GM18858 (cell line): ENCODE data around the gene DDX46.
A peak's percentile ranks its signal among the peaks of the same experiment; 100 is the strongest.
"Not testable (repeated sequence)": the region's sequence is repeated elsewhere in the genome, so short reads cannot be mapped to it uniquely, and the experiment has no call there.

ENCODE experiments used
- ATAC-seq: cut with Tn5 transposase; IDR thresholded peaks from one replicate; pipeline ENCODE4 v1.9.1; 2021; ENCODE audit not compliant: unreplicated experiment

The DDX46 gene

DNA sequence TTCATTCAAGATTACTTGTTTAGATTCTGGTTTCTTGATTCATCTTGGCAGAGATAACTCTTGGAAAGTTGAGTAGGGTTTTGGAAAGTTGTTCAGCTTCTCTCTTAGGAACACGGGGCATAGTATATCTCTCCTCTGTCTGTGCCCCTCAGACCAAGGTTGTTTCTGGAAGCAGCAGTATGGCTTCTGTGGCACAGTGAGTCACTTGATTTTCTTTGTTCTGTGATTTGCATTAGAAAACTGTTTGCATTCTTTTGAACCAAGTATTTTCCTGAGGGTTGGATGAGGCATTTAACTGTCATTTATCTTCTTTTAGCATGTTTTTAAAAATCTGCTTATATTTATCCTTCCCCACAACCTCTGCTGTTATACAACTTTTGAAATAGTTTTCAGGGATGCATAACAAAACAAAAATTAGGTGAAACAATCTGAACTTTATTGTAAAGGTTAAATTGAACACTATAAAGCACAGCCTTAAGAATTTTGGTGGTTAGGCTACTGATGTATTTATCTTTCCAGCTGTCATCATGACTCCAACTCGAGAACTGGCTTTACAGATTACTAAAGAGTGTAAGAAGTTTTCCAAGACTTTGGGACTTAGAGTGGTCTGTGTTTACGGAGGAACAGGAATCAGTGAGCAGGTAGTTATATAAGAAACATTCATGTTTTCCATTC, 26.5 kb downstream of the DDX46 start:
- ATAC-seq, result no peak

DNA sequence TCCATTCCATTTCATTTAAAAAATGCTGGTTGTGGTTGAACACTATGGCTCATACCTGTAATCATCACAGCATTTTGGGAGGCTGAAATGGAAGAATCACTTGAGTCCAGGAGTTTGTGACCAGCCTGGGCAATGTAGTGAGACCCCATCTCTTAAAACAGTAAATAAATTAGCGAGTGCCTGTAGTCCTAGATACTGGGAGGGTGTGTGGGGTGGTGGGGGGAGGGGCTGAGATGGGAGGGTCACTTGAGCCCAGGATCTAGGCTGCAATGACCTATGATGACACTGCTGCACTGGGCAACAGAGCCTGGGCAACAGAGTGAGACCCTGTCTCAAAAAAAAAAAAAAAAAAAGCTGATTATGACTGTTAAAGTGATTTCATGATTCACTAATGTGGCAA, 29.1 kb downstream of the DDX46 start:
- no peak for ATAC-seq

DNA sequence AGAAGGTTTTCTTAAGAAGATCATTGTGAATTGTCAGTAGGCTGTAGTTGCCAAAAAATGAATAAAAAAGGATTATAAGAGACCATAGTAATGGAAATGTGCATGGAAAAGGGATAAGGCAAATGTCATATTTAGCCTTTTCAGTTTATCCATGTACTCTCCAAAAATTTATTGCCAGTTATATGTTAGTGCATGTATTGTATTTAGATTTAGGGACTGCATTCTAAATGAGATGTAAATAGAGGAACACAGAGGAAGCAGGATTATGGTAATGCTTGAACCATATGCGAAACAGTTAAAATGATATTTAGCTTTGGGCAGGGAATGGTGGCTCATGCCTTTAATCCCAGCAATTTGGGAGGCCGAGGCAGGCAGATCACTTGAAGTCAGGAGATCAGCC, 33.0 kb downstream of the DDX46 start:
- no peak for ATAC-seq

- no peak for ATAC-seq
Measured at GRCh38 chr5:134792286-134792685, 33.7 kb downstream of the DDX46 start.

DNA sequence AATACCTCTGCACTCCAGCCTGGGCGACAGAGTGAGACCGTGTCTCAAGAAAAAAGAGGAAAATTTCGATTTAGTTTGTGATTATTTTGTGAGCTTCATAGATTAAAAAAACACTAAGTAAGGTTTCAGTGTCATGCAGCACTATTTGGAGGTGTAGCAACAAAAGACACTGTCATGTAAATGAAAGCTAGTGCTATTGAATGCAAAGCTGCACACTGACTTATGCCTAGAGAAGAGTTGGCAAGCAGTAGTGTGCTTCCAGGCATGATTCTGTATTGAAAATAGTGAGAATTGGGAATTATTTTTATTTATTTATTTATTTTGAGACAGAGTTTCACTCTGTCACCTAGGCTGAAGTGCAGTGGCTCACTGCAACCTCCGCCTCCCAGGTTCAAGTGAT, 34.5 kb downstream of the DDX46 start:
- no peak for ATAC-seq

DNA sequence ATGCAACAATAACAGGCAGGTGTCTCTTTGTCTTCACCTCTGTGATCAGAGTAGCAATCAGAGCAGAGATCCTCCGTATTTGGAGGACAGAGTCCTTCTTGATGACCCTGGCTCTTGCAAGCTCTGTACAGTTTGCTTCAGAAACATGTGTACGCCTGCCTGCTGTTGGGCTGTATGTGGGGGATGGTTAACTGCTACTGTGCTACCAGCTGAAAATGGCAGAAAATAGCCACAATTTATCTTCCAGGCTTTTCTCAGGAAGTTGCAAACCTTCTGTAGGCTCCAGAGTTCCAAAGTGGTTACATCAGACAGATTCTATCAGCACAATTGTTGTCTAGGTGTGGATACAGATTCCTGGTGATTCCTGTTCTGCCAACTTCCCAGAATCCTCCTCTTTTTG, 35.5 kb downstream of the DDX46 start:
- ATAC-seq, result no peak

DNA sequence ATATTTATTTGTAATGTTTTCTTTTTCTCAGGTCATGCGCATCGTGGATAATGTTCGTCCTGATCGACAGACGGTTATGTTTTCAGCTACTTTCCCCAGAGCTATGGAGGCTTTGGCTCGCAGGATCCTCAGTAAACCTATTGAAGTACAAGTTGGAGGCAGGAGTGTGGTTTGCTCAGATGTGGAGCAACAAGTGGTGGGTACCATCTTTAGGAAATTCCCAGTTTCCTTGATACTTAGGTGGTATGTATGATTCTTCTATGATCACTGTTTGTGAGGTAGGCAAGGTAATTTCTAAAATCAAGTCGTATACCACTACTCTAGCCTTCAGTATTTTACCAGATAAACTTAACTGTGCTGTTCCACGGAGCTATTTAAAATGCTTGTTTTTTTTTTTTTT, 36.2 kb downstream of the DDX46 start:
- no peak for ATAC-seq

DNA sequence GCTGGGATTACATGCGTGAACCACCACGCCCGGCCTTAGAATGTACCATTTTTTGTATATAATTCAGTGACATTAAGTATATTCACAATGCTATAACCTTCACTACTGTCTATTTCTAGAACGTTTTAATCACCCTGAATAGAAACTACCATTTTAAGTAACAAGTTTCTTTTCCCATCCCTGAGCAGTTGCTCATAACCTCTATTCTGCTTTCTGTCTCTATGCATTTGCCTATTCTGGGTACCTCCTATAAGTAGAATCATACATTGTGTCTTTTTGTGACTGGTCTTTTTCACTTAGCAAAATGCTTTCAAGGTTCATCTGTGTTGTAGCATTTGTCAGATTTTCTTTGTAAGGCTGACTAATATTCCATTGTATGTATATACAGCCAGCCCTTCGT, 39.9 kb downstream of the DDX46 start:
- no peak for ATAC-seq

DNA sequence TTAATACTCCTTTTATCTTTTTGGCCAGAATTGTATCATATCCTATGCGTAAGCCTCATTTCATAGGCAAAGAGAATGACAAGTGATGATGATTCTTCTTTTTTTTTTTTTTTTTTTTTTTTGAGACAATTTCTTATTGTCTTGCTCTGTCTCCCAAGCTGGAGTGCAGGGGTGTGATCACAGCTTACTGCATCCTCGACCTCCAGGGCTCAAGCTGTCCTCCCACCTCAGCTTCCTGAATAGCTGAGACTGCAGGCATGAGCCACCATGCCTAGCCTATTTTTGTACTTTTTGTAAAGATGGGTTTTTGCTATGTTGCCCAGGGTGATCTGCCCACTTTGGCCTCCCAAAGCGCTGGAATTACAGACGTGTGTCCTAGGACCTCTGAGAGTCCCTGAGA, 45.2 kb downstream of the DDX46 start:
- no peak for ATAC-seq

GRCh38 chr5:134813407-134813806, 54.8 kb downstream of the DDX46 start:
- ATAC-seq, result peak; percentile 54

DNA sequence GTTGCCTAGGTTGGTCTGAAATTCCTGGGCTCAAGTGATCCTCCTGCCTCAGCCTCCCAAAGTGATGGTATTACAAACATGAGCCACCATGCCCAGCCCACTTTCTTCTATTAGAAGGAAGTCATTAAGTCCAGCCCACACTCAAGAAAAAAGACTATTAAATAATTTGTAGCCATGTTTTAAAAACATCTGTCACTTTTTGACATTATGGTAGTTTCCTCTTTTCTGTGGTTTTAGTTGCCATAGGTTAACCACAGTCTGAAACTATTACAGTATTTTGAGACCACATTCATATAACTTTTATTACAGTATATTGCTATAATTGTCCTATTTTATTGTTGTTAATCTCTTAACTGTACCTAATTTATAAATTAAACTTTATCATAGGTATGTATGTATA, 55.2 kb downstream of the DDX46 start:
- peak; percentile 37 for ATAC-seq

DNA sequence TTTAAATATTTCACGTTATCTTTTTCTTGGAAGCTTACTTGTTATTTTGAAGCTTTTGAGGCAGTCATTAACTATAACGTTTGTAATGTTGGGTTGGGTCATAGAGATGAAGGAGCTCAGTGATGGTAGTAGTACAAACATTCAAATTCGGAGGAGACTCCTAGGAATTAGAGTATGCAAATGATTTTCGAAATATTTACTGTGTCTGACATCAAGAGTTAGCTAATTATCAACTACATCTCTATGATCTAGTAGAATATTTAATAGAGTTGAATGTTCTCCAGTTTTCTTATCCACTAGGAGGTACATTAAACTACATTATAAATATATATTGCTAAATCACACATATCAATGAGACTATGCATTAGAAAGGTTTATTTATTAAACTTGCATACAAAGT, 58.4 kb downstream of the DDX46 start:
- ATAC-seq, result no peak

DNA sequence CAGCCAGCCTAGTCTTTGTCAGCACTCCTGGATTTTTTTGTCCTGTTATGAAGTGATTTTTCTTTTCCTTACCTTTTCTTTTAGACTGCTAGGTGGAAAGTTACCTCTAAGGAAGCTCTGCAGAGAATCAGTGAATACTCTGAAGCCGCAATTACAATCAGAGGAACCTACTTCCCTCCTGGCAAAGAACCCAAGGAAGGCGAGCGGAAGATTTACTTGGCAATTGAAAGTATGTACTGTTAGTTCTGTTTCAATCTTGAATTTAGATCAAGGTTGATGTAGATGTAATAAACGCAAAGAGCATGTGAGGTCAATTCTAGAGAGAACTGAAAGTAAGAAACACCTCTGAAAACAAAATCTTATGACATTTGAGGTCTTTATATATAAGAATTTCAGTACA, 60.2 kb downstream of the DDX46 start:
- no peak for ATAC-seq

DNA sequence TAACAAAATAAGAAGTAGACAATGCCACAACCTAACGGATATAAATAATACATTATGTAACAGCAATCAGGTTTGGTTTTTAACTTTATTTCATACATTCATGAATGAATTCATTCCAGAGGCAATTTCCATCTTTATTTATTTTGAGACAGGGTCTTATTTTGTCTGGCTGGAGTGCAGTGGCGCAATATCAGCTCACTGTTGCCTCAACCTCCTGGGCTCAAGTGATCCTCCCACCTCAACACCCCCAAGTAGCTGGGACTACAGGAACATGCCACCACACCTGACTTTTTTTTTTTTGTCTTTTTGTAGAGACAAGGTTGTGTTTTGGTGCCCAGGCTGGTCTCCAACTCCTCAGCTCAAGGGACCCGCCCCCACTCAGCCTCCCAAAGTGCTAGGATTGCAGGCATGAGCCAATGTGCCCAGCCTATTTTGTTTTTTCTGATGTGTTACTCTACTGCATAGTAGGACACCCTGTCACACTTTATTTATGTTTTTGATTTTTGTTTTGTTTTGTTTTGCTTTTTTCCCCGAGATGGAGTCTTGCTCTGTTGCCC, 60.9 kb downstream of the DDX46 start:
- no peak for ATAC-seq

DNA sequence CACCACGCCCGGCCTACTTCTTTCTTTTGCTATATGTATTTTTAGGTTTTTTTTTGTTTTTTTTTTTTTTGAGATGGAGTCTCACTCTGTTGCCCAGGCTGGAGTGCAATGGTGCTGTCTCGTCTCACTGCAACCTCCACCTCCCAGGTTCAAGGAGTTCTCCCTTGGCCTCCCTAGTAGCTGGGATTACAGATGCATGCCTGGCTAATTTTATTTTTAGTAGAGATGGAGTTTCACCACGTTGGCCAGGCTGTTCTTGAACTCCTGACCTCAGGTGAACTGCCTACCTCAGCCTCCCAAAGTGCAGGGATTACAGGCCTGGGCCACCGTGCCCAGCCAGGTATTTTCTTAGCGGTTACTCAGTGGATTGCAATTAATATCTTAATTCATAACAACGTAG, 63.3 kb downstream of the DDX46 start:
- ATAC-seq, result no peak

GRCh38 chr5:134824681-134825080, 66.1 kb downstream of the DDX46 start:
- ATAC-seq, result no peak

DNA sequence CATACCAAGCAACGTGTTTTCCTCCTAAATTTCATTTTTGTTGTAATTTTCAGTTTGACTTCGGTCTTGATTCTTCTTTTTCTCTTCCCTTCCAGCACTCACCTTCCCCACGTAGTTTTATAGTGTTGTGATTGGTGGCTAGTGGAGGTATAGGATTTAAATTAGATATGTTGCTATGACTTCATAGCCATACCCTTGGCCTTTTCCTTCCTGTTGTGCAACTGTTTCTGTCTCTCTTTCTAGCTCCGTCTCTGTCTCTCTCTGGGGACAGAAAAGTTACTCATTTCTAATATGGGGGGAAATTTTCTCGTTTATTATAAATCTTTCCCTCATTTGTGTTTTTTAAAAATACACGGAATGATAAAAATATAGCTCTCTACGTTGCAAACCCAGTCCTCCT, 66.6 kb downstream of the DDX46 start:
- no peak for ATAC-seq

DNA sequence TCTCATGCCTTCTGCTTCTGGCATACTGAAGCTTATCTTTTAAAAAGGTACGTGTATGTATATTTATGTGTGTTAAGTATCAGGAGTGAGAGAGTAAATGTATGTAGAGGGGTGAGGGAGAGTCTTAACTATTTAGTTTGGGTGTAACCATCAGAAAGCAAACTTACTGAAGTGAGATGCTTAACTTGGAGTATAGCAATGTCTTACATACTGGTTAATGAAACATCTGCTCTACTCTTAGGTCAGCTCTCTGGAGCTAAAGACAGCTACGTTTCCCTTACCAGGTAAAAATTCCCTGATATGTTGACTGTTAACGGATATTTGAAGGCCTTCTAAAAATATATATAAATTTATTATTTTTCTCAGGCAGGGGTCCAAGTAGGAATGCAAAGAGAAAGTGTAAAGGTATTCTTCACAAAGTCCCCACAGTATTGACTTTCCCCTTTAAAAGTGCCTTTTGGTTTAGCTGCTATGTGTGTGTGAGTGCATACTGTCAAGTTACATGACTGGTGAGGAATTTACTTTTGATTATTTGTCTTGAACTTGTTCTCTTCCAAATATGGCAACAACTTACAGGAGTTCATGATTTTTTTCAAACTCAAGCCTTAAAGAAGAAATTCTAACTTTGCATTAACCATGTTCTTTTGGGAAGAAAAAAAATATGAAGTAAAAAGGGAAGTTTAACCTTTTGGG, 74.9 kb downstream of the DDX46 start:
- ATAC-seq, result no peak

GRCh38 chr5:134835623-134836022, 77.0 kb downstream of the DDX46 start:
- ATAC-seq, result no peak

DNA sequence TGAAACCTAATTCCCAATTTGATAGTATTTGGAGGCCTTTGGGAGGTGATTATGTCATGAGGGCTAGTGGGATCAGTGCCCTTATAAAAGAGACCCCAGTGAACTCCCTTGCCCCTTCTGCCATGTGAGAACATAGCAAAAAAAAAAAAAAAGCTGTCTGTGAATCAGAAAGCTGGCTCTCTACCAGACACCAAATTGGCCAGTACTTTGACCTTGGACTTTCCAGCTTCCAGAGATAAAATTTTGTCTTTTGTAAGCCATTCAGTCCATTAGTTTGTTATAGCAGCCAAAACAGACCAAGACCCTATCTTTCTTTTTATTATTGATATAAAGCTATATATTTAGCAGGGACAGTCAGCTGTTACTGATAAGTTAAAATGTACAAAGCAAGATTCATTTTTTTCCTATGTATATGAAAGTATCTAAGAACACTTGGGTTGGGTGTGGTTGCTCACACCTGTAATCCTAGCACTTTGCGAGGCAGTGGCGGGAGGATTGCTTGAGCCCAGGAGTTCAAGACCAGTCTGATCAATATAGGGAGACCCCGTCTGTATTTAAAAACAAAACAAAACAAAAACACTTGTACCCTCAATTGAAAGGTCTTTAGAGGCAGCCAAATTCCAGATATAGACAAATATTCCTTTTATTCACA, 79.1 kb downstream of the DDX46 start:
- ATAC-seq, result no peak

GRCh38 chr5:134838361-134838760, 79.8 kb downstream of the DDX46 start:
- not testable (repeated sequence) for ATAC-seq

GRCh38 chr5:134840811-134841210, 82.2 kb downstream of the DDX46 start:
- no peak for ATAC-seq
